GM12878 (cell line): ENCODE results near the gene ABL2. TPM values are rescaled to one million over a fixed set of nuclear protein-coding genes. Genes with fewer than 3 reads are reported as not detected.

Experiments
- ATAC-seq: fragments of 200-7000 bp; cut with Tn5 transposase; 3 replicates; pipeline ENCODE4 v1.9.1; 2020; ENCODE audit warnings: mild to moderate bottlenecking, moderate library complexity
- BruUV-seq: library from RNA; stranded (reverse); fragments of 400-500 nt; replicated peaks from 2 replicates; lab custom pipeline; 2021; lab: Mats Ljungman, UMichigan
- CTCF ChIA-PET: fragments of 300-600 bp; sonication (Branson Sonifier 250); formaldehyde crosslinking; extraction: SDS; loops from one replicate; lab custom pipeline; 2021; ENCODE audit warnings: inconsistent platforms; lab: Yijun Ruan, JAX
- POLR2A ChIA-PET: fragments of 350-600 bp; formaldehyde crosslinking; extraction: SDS; loops from one replicate; lab custom pipeline; 2021; ENCODE audit warnings: inconsistent platforms; lab: Charles Lee
- RAD21 ChIA-PET: fragments of 300-600 bp; sonication (Branson Sonifier 250); formaldehyde crosslinking; loops from one replicate; lab custom pipeline; 2023; ENCODE audit warnings: antibody characterized with exemption; ENCODE audit not compliant: unreplicated experiment; lab: Charles Lee
- SMC1A ChIA-PET: fragments of 300-600 bp; sonication (Branson Sonifier 250); formaldehyde crosslinking; loops from one replicate; lab custom pipeline; 2023; ENCODE audit not compliant: unreplicated experiment, uncharacterized antibody; lab: Charles Lee
- DNase-seq: peaks from one replicate; pipeline ENCODE4 v3.0.0-alpha.2; 2011; ENCODE audit warnings: low read depth, low spot score
- FAIRE-seq: peaks from 3 replicates; lab custom pipeline; 2011; peaks lifted over from hg19 to GRCh38; lab: Jason Lieb, UNC
- H2AFZ ChIP-seq: 2 replicates; pipeline ENCODE4 v1.6.0; 2011; ENCODE audit warnings: low read depth, low read length, control low read depth; ENCODE audit not compliant: control insufficient read depth
- H3K27ac ChIP-seq: 2 replicates; pipeline ENCODE4 v1.5.1; 2011; ENCODE audit warnings: control low read depth; ENCODE audit not compliant: control insufficient read depth, insufficient read depth
- H3K27me3 ChIP-seq, 2 experiments: replicated peaks in 1 of 2; 2 replicates each; pipeline versions ENCODE4 v1.6.0 to v1.6.1; 2011; ENCODE audit warnings: low read length in 1 of 2; ENCODE audit not compliant: control insufficient read depth in 2 of 2, insufficient read depth in 2 of 2
- H3K36me3 ChIP-seq, 2 experiments: 2 replicates each; pipeline ENCODE4 v1.5.1; 2011; ENCODE audit warnings: low read length in 1 of 2; ENCODE audit not compliant: control insufficient read depth in 2 of 2, insufficient read depth in 2 of 2
- H3K4me1 ChIP-seq: 2 replicates; pipeline ENCODE4 v1.6.1; 2011; ENCODE audit warnings: mild to moderate bottlenecking, low read length, moderate library complexity, mixed read lengths; ENCODE audit not compliant: control insufficient read depth, insufficient read depth
- H3K4me2 ChIP-seq: 2 replicates; pipeline ENCODE4 v1.6.0; 2011; ENCODE audit warnings: control low read depth; ENCODE audit not compliant: control insufficient read depth, insufficient read depth
- H3K4me3 ChIP-seq: fragments of 200-600 bp; sonication (generic); 2 replicates; pipeline ENCODE4 v1.5.1; 2016
- H3K79me2 ChIP-seq: 2 replicates; pipeline ENCODE4 v1.6.0; 2011; ENCODE audit warnings: low read length; ENCODE audit not compliant: control insufficient read depth, insufficient read depth
- H3K9ac ChIP-seq: 2 replicates; pipeline ENCODE4 v1.8.0; 2011; ENCODE audit warnings: low read length, control low read depth, mixed read lengths; ENCODE audit not compliant: control insufficient read depth, insufficient read depth
- H3K9me3 ChIP-seq: replicated peaks from 3 replicates; pipeline ENCODE4 v1.5.1; 2011; ENCODE audit warnings: mild to moderate bottlenecking, low read length; ENCODE audit not compliant: control insufficient read depth, insufficient read depth
- H4K20me1 ChIP-seq: 2 replicates; pipeline ENCODE4 v1.6.0; 2011; ENCODE audit not compliant: control insufficient read depth, insufficient read depth
- ATF3 ChIP-seq: IDR thresholded peaks from 2 replicates; pipeline ENCODE4 v1.6.1; 2011; ENCODE audit warnings: low read depth, mild to moderate bottlenecking, low read length, moderate library complexity, borderline replicate concordance; ENCODE audit errors: extremely low read depth
- CEBPZ ChIP-seq: fragments of 150-350 bp; IDR thresholded peaks from 2 replicates; pipeline ENCODE4 v1.6.1; 2016; ENCODE audit warnings: low read depth, low read length
- ELK1 ChIP-seq: IDR thresholded peaks from 2 replicates; pipeline ENCODE4 v1.6.1; 2012; ENCODE audit warnings: low read depth, low read length, improper control_type of control experiment
- MYC ChIP-seq: IDR thresholded peaks from 2 replicates; pipeline ENCODE4 v1.6.1; 2011; ENCODE audit warnings: mild to moderate bottlenecking, low read length, moderate library complexity, inconsistent platforms; ENCODE audit not compliant: insufficient read depth, insufficient replicate concordance, insufficient read length, severe bottlenecking
- NR2C1 ChIP-seq: fragments of 450-650 bp; IDR thresholded peaks from 2 replicates; pipeline ENCODE4 v1.6.1; 2017; ENCODE audit warnings: antibody characterized with exemption, mild to moderate bottlenecking, moderate library complexity
- RAD21 ChIP-seq: IDR thresholded peaks from 2 replicates; pipeline ENCODE4 v1.6.1; 2011; ENCODE audit warnings: mild to moderate bottlenecking, low read depth, low read length, moderate library complexity; ENCODE audit not compliant: insufficient read depth
- REST ChIP-seq: IDR thresholded peaks from 2 replicates; pipeline ENCODE4 v1.6.1; 2012; ENCODE audit warnings: mild to moderate bottlenecking, low read depth, low read length
- SIX5 ChIP-seq: IDR thresholded peaks from 2 replicates; pipeline ENCODE4 v1.6.1; 2011; ENCODE audit warnings: mild to moderate bottlenecking, low read depth, low read length, moderate library complexity; ENCODE audit not compliant: severe bottlenecking
- SMAD5 ChIP-seq: IDR thresholded peaks from 2 replicates; pipeline ENCODE4 v1.6.1; 2016; ENCODE audit warnings: antibody characterized with exemption, low read depth
- TBL1XR1 ChIP-seq: IDR thresholded peaks from 2 replicates; pipeline ENCODE4 v1.6.1; 2012; ENCODE audit warnings: low read depth, low read length, improper control_type of control experiment
- TCF7 ChIP-seq: IDR thresholded peaks from 2 replicates; pipeline ENCODE4 v1.6.1; 2014; ENCODE audit warnings: antibody characterized with exemption, borderline replicate concordance
- USF2 ChIP-seq: IDR thresholded peaks from 2 replicates; pipeline ENCODE4 v1.6.1; 2011; ENCODE audit warnings: low read depth, low read length, improper control_type of control experiment, borderline replicate concordance
- in situ Hi-C: fragments of 300-500 bp; cut with MboI; formaldehyde crosslinking; loops from 9 replicates; pipeline ENCODE4 v1.14.3; 2018; ENCODE audit warnings: mixed read lengths
- intact Hi-C: fragments of 100-400 bp; cut with micrococcal nuclease; formaldehyde crosslinking; loops from one replicate; pipeline ENCODE4 v1.14.2; 2022; ENCODE audit not compliant: unreplicated experiment
- polyA plus RNA-seq, 11 experiments: library from polyadenylated mRNA; depleted of rRNA in 4 of 11; unstranded in 6 of 11; stranded (reverse) in 5 of 11; fragments of >200 nt; fragmentation: Nextera tagmentation in 4 of 11; fragmentation: Illumina TruSeq in 1 of 11; extraction: Ambion mirVana in 4 of 11; extraction: Trizol in 1 of 11; gene quantifications; 1 replicate in 1 of 11; 2 replicates in 10 of 11; pipeline versions ENCODE4 v1.2.1 to v1.2.3, GENCODE V29; 2011 to 2016; ENCODE audit warnings: inconsistent platforms in 2 of 11, missing spikeins in 2 of 11, low read depth in 1 of 11
- total RNA-seq, 4 experiments: library from RNA; depleted of rRNA in 3 of 4; stranded (reverse); fragments of >200 nt in 3 of 4; fragmentation: Illumina TruSeq in 1 of 4; extraction: Trizol in 1 of 4; gene quantifications; 2 replicates each; pipeline versions ENCODE4 v1.2.1 to v1.2.3, GENCODE V29; 2013 to 2021

ABL2 gene
- total and polyA plus RNA-seq, 10 of the 15 experiments (the other 5 are each of a cell fraction or from before 2014, with no cell fraction given), result 0.57 to 9.4 (median 3.6) TPM

- no peak overlapping the region for H2AFZ ChIP-seq
- no peaks in the 10 kb centered on the region for H3K27me3 ChIP-seq
- no peak overlapping the region for H3K4me2 ChIP-seq
- peaks cover 3% of the 10 kb centered on the region for H3K79me2 ChIP-seq
- in situ Hi-C loops (no loop called here), intact Hi-C loops (loop anchor here (5.0 kb wide), 1 partner anchor 66 kb away; the partner anchor contains the start of gene SOAT1)
- no peak overlapping the region for H3K4me3 ChIP-seq
- ATAC-seq, result no peak
- TSS peak; percentile 68 for BruUV-seq
- ChIA-PET CTCF (interaction anchor here (0.6 to 2.0 kb wide), 3 partner anchors 103 to 158 kb away, joined by 3 to 6 read pairs (median 3); no protein-coding TSS in a partner anchor), RAD21 (no interaction called here), POLR2A (interaction anchor here (0.9 kb wide), 1 partner anchor 11 kb away, joined by 4 read pairs; no protein-coding TSS in a partner anchor), SMC1A (interaction anchor here (1.1 to 1.4 kb wide), 5 partner anchors 10 to 141 kb away, joined by 3 to 8 read pairs (median 3); no protein-coding TSS in a partner anchor)
- H3K9ac ChIP-seq, result no peak overlapping the region
- H3K9me3 ChIP-seq, result no peaks in the 10 kb centered on the region
- no peaks in the 10 kb centered on the region for H4K20me1 ChIP-seq
- no peak for FAIRE-seq
- no peak for DNase-seq
- no peaks in the 10 kb centered on the region for H3K4me1 ChIP-seq
- no peaks in the 10 kb centered on the region for H3K36me3 ChIP-seq
- H3K27ac ChIP-seq, result no peak overlapping the region
- no peak for TF ChIP-seq ELK1
- no peak for TF ChIP-seq CEBPZ
- TF ChIP-seq NR2C1, result no peak
- TF ChIP-seq REST, result no peak
- no peak for TF ChIP-seq TCF7
- no peak for TF ChIP-seq USF2
- TF ChIP-seq SIX5, result no peak
- TF ChIP-seq RAD21, result no peak
- no peak for TF ChIP-seq TBL1XR1
- TF ChIP-seq ATF3, result no peak
- no peak for TF ChIP-seq MYC
- no peak for TF ChIP-seq SMAD5
Observed at GRCh38 chr1:179226738-179227137, 2.7 kb downstream of the ABL2 start.
